ENCODE measurements around the gene EIF1.
"Not testable (repeated sequence)": the region's sequence is repeated elsewhere in the genome, so short reads cannot be mapped to it uniquely, and the experiment has no call there.

Gene EIF1

GRCh38 chr17:41697122-41697962 lies 8.7 kb downstream of the EIF1 start:
- no peak for DNase-seq (ENCODE audit: low read depth in 3 of 3, low spot score in 1 of 3)

- DNase-seq (ENCODE audit: low read depth in 3 of 3, low spot score in 1 of 3), result not testable (repeated sequence)
Measured at GRCh38 chr17:41700843-41701242, 12.2 kb downstream of the EIF1 start.

GRCh38 chr17:41702712-41703111 lies 14.0 kb downstream of the EIF1 start:
- DNase-seq (ENCODE audit: low read depth in 3 of 3, low spot score in 1 of 3), result no peak

GRCh38 chr17:41705271-41705991 lies 16.7 kb downstream of the EIF1 start:
- DNase-seq (ENCODE audit: low read depth in 3 of 3, low spot score in 1 of 3), result no peak

- DNase-seq (ENCODE audit: low read depth in 3 of 3, low spot score in 1 of 3), result no peak
Measured at GRCh38 chr17:41707803-41708669, 19.4 kb downstream of the EIF1 start.

- no peak for DNase-seq (ENCODE audit: low read depth in 3 of 3, low spot score in 1 of 3)
Measured at GRCh38 chr17:41710472-41711090, 21.9 kb downstream of the EIF1 start.

- no peak for DNase-seq (ENCODE audit: low read depth in 3 of 3, low spot score in 1 of 3)
Measured at GRCh38 chr17:41711669-41712400, 23.1 kb downstream of the EIF1 start, which contains the start of gene GAST. GAST (plus strand) TSS chr17:41712331; CDS start chr17:41715437, 3,106 bp downstream.

- no peak for DNase-seq (ENCODE audit: low read depth in 3 of 3, low spot score in 1 of 3)
Measured at GRCh38 chr17:41717408-41718286, 29.0 kb downstream of the EIF1 start.

- no peak for DNase-seq (ENCODE audit: low read depth in 3 of 3, low spot score in 1 of 3)
Measured at GRCh38 chr17:41718287-41718645, 29.6 kb downstream of the EIF1 start.

- DNase-seq (ENCODE audit: low read depth in 3 of 3, low spot score in 1 of 3), result no peak
Measured at GRCh38 chr17:41722231-41722630, 33.5 kb downstream of the EIF1 start.

GRCh38 chr17:41723801-41724475 lies 35.3 kb downstream of the EIF1 start:
- no peak for DNase-seq (ENCODE audit: low read depth in 3 of 3, low spot score in 1 of 3)

GRCh38 chr17:41724476-41725050 lies 35.9 kb downstream of the EIF1 start:
- DNase-seq (ENCODE audit: low read depth in 3 of 3, low spot score in 1 of 3), result no peak

- no peak for DNase-seq (ENCODE audit: low read depth in 3 of 3, low spot score in 1 of 3)
Measured at GRCh38 chr17:41725134-41725533, 36.4 kb downstream of the EIF1 start.

GRCh38 chr17:41728056-41728455 lies 39.4 kb downstream of the EIF1 start:
- DNase-seq (ENCODE audit: low read depth in 3 of 3, low spot score in 1 of 3), result no peak

- DNase-seq (ENCODE audit: low read depth in 3 of 3, low spot score in 1 of 3), result no peak
Measured at GRCh38 chr17:41730479-41730878, 41.8 kb downstream of the EIF1 start.

GRCh38 chr17:41731836-41732235 lies 43.2 kb downstream of the EIF1 start:
- no peak for DNase-seq (ENCODE audit: low read depth in 3 of 3, low spot score in 1 of 3)

GRCh38 chr17:41733348-41734138 lies 44.9 kb downstream of the EIF1 start:
- DNase-seq (ENCODE audit: low read depth in 3 of 3, low spot score in 1 of 3), result no peak
